HepG2 (cell line): Measurements from ENCODE around the gene FANK1. TPM values are rescaled to one million over a fixed set of nuclear protein-coding genes. Genes with fewer than 3 reads are reported as not detected.

Experiments
- ARNTL ChIP-seq: sonication (generic); formaldehyde crosslinking; IDR thresholded peaks from 2 replicates; pipeline ENCODE4 v1.4.0; 2020; ENCODE audit warnings: mild to moderate bottlenecking, missing genetic modification reagents
- ATF7-NPFF ChIP-seq: sonication (generic); formaldehyde crosslinking; IDR thresholded peaks from 2 replicates; pipeline ENCODE4 v1.8.1; 2023; ENCODE audit warnings: mild to moderate bottlenecking, low read depth, missing genetic modification reagents, moderate library complexity
- ELF1 ChIP-seq: sonication (generic); formaldehyde crosslinking; IDR thresholded peaks from 2 replicates; pipeline ENCODE4 v1.4.0; 2020; ENCODE audit warnings: missing genetic modification reagents
- FLYWCH1 ChIP-seq: sonication (generic); formaldehyde crosslinking; IDR thresholded peaks from 2 replicates; pipeline ENCODE4 v1.8.1; 2023; ENCODE audit warnings: mild to moderate bottlenecking, missing genetic modification reagents
- KAT8 ChIP-seq: IDR thresholded peaks from 2 replicates; pipeline ENCODE4 v1.6.1; 2016; ENCODE audit warnings: missing genetic modification reagents, missing compliant biosample characterization
- LCORL ChIP-seq, 2 experiments: fragments of 450-650 bp in 1 of 2; sonication (generic) in 1 of 2; formaldehyde crosslinking in 1 of 2; IDR thresholded peaks; 2 replicates each; pipeline versions ENCODE4 v1.5.0 to v1.6.1; 2017 to 2020; ENCODE audit warnings: antibody characterized with exemption in 1 of 2, missing genetic modification reagents in 1 of 2
- MIER3 ChIP-seq: IDR thresholded peaks from 2 replicates; pipeline ENCODE4 v1.6.1; 2016; ENCODE audit warnings: missing compliant biosample characterization, borderline replicate concordance
- MLLT10 ChIP-seq: sonication (generic); formaldehyde crosslinking; IDR thresholded peaks from 2 replicates; pipeline ENCODE4 v1.4.0; 2020; ENCODE audit warnings: missing genetic modification reagents
- MZF1 ChIP-seq: sonication (generic); formaldehyde crosslinking; IDR thresholded peaks from 2 replicates; pipeline ENCODE4 v1.8.1; 2023; ENCODE audit warnings: mild to moderate bottlenecking, missing genetic modification reagents, borderline replicate concordance
- NFIC ChIP-seq: IDR thresholded peaks from 2 replicates; pipeline ENCODE4 v1.6.1; 2012; ENCODE audit warnings: mild to moderate bottlenecking, low read length, inconsistent platforms
- SIX1 ChIP-seq: sonication (generic); formaldehyde crosslinking; IDR thresholded peaks from 2 replicates; pipeline ENCODE4 v1.4.0; 2020; ENCODE audit warnings: missing genetic modification reagents, borderline replicate concordance
- SYNCRIP ChIP-seq: fragments of 200-400 bp; formaldehyde crosslinking; IDR thresholded peaks from 2 replicates; pipeline ENCODE4 v1.6.1; 2018; ENCODE audit warnings: mild to moderate bottlenecking, low read depth, low read length; ENCODE audit not compliant: insufficient read depth
- ZNF121 ChIP-seq: sonication (generic); formaldehyde crosslinking; IDR thresholded peaks from 2 replicates; pipeline ENCODE4 v1.5.0; 2020; ENCODE audit warnings: mild to moderate bottlenecking, missing genetic modification reagents
- ZNF205 ChIP-seq: IDR thresholded peaks from 2 replicates; pipeline ENCODE4 v1.6.1; 2018; ENCODE audit warnings: missing biosample characterization, missing genetic modification reagents
- ZNF619 ChIP-seq: sonication (generic); formaldehyde crosslinking; IDR thresholded peaks from 2 replicates; pipeline ENCODE4 v1.4.0; 2020; ENCODE audit warnings: mild to moderate bottlenecking, missing genetic modification reagents
- ZNF841 ChIP-seq: sonication (generic); formaldehyde crosslinking; IDR thresholded peaks from 2 replicates; pipeline ENCODE4 v1.8.1; 2023; ENCODE audit warnings: missing genetic modification reagents, borderline replicate concordance
- polyA plus RNA-seq, 8 experiments: library from polyadenylated mRNA; depleted of rRNA in 3 of 8; stranded (reverse) in 7 of 8; unstranded in 1 of 8; fragments of >200 nt; fragmentation: Illumina TruSeq in 4 of 8; extraction: Trizol in 4 of 8; gene quantifications; 2 replicates each; pipeline versions ENCODE4 v1.2.1 to v1.2.3, GENCODE V29; 2011 to 2016; ENCODE audit warnings: low read depth in 4 of 8, missing spikeins in 1 of 8, mixed read lengths in 1 of 8; ENCODE audit not compliant: insufficient read depth in 1 of 8
- total RNA-seq, 5 experiments: library from RNA; depleted of rRNA; stranded (reverse); fragments of >200 nt; fragmentation: Illumina TruSeq; extraction: Trizol; gene quantifications; 2 replicates each; pipeline ENCODE4 v1.2.3, GENCODE V29; 2016; ENCODE audit warnings: low read depth in 1 of 5
- TF ChIP-seq, protein P1 (sequence below): sonication (generic); formaldehyde crosslinking; IDR thresholded peaks from 2 replicates; pipeline ENCODE4 v1.4.0; 2020; ENCODE audit warnings: missing genetic modification reagents
- TF ChIP-seq, protein P2 (sequence below), 2 experiments: IDR thresholded peaks; 2 replicates each; pipeline ENCODE4 v1.6.1; 2011 to 2012; ENCODE audit warnings: low read length in 2 of 2, borderline replicate concordance in 1 of 2, low read depth in 1 of 2, mild to moderate bottlenecking in 1 of 2, moderate library complexity in 1 of 2
- TF ChIP-seq, protein P3 (sequence below): sonication (generic); formaldehyde crosslinking; IDR thresholded peaks from 2 replicates; pipeline ENCODE4 v1.5.0; 2020; ENCODE audit warnings: mild to moderate bottlenecking, missing genetic modification reagents
- TF ChIP-seq, protein P4 (sequence below): sonication (generic); formaldehyde crosslinking; IDR thresholded peaks from 2 replicates; pipeline ENCODE4 v1.8.0; 2022; ENCODE audit warnings: mild to moderate bottlenecking, missing genetic modification reagents, moderate library complexity
- TF ChIP-seq, protein P5 (sequence below): IDR thresholded peaks from 2 replicates; pipeline ENCODE4 v1.6.1; 2018; ENCODE audit warnings: missing genetic modification reagents

FANK1 gene
- total and polyA plus RNA-seq, 2 of the 13 experiments (the other 11 are each of a cell fraction or from before 2014, with no cell fraction given): 0.22 TPM; not detected in 1

DNA sequence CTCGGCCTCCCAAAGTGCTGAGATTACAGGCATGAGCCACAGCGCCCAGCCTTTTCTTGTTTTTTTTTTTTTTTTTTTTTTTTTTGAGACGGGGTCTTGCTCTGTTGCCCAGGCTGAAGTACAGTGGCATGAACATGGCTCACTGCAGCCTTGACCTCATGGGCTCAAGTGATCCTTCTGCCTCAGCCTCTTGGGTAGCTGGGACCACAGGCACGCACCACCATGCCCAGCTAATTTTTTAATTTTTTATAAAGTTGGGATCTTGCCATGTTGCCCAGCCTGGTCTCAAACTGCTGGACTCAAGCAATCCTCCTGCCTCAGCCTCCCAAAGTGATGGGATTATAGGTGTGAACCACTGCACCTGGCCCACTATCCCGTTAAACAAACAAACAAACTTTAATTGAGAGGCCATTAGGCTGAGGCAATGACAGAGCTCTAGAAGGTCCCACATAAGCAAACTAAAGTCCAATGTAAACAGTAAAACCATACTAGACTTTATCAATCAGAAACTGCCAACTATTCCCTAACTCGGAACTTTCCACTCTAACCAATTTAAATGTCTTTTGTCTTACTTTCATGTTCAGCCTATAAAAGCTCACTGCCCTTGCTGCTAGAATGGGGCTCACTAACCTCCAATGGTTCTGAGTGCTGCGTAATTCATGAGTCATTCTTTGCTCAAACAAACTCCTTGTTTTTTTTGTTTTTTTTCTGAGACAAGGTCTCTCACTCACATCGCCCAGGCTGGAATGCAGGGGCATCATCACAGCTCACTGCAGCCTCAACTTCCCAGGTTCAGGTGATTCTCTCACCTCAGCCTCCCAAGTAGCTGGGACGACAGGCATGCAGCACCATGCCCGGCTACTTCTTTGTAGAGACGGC, 17.2 kb upstream of the FANK1 start (continued):
- TF ChIP-seq, protein P1, sequence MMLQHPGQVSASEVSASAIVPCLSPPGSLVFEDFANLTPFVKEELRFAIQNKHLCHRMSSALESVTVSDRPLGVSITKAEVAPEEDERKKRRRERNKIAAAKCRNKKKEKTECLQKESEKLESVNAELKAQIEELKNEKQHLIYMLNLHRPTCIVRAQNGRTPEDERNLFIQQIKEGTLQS: 0 out of 2 replicates have a peak, but pooled peaks have one; percentile 55
- no peak for TF ChIP-seq ARNTL (CRISPR knock-in tag)
- no peak for TF ChIP-seq ZNF205 (CRISPR knock-in tag)
- TF ChIP-seq ELF1 (CRISPR knock-in tag): no peak
- no peak for TF ChIP-seq MZF1 (CRISPR knock-in tag)
- no peak for TF ChIP-seq SIX1
- TF ChIP-seq, protein P2, sequence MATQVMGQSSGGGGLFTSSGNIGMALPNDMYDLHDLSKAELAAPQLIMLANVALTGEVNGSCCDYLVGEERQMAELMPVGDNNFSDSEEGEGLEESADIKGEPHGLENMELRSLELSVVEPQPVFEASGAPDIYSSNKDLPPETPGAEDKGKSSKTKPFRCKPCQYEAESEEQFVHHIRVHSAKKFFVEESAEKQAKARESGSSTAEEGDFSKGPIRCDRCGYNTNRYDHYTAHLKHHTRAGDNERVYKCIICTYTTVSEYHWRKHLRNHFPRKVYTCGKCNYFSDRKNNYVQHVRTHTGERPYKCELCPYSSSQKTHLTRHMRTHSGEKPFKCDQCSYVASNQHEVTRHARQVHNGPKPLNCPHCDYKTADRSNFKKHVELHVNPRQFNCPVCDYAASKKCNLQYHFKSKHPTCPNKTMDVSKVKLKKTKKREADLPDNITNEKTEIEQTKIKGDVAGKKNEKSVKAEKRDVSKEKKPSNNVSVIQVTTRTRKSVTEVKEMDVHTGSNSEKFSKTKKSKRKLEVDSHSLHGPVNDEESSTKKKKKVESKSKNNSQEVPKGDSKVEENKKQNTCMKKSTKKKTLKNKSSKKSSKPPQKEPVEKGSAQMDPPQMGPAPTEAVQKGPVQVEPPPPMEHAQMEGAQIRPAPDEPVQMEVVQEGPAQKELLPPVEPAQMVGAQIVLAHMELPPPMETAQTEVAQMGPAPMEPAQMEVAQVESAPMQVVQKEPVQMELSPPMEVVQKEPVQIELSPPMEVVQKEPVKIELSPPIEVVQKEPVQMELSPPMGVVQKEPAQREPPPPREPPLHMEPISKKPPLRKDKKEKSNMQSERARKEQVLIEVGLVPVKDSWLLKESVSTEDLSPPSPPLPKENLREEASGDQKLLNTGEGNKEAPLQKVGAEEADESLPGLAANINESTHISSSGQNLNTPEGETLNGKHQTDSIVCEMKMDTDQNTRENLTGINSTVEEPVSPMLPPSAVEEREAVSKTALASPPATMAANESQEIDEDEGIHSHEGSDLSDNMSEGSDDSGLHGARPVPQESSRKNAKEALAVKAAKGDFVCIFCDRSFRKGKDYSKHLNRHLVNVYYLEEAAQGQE (IDR thresholded peaks at IDR 0.05; ENCODE audit: borderline replicate concordance in 1 of 2, low read depth in 1 of 2, low read length in 2 of 2): no peak
- TF ChIP-seq NFIC: no peak
- TF ChIP-seq, protein P3, sequence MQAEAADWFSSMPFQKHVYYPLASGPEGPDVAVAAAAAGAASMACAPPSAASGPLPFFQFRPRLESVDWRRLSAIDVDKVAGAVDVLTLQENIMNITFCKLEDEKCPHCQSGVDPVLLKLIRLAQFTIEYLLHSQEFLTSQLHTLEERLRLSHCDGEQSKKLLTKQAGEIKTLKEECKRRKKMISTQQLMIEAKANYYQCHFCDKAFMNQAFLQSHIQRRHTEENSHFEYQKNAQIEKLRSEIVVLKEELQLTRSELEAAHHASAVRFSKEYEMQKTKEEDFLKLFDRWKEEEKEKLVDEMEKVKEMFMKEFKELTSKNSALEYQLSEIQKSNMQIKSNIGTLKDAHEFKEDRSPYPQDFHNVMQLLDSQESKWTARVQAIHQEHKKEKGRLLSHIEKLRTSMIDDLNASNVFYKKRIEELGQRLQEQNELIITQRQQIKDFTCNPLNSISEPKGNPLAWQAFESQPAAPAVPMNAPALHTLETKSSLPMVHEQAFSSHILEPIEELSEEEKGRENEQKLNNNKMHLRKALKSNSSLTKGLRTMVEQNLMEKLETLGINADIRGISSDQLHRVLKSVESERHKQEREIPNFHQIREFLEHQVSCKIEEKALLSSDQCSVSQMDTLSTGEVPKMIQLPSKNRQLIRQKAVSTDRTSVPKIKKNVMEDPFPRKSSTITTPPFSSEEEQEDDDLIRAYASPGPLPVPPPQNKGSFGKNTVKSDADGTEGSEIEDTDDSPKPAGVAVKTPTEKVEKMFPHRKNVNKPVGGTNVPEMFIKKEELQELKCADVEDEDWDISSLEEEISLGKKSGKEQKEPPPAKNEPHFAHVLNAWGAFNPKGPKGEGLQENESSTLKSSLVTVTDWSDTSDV (CRISPR knock-in tag): no peak
- TF ChIP-seq SYNCRIP: no peak
- TF ChIP-seq, protein P4, sequence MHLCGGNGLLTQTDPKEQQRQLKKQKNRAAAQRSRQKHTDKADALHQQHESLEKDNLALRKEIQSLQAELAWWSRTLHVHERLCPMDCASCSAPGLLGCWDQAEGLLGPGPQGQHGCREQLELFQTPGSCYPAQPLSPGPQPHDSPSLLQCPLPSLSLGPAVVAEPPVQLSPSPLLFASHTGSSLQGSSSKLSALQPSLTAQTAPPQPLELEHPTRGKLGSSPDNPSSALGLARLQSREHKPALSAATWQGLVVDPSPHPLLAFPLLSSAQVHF (CRISPR knock-in tag): no peak
- 0 out of 2 replicates have a peak, but pooled peaks have one; percentile 35 for TF ChIP-seq KAT8 (CRISPR knock-in tag)
- no peak for TF ChIP-seq ZNF841
- TF ChIP-seq LCORL (IDR thresholded peaks at IDR 0.05): no peak
- TF ChIP-seq LCORL (CRISPR knock-in tag; IDR thresholded peaks at IDR 0.05): peak; percentile 38; the same call in 1 of the 2 replicates
- no peak for TF ChIP-seq FLYWCH1
- no peak for TF ChIP-seq ATF7-NPFF (CRISPR knock-in tag)
- peak; percentile 88 for TF ChIP-seq ZNF121
- TF ChIP-seq, protein P5, sequence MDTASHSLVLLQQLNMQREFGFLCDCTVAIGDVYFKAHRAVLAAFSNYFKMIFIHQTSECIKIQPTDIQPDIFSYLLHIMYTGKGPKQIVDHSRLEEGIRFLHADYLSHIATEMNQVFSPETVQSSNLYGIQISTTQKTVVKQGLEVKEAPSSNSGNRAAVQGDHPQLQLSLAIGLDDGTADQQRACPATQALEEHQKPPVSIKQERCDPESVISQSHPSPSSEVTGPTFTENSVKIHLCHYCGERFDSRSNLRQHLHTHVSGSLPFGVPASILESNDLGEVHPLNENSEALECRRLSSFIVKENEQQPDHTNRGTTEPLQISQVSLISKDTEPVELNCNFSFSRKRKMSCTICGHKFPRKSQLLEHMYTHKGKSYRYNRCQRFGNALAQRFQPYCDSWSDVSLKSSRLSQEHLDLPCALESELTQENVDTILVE (CRISPR knock-in tag): no peak
- TF ChIP-seq MLLT10: no peak
- no peak for TF ChIP-seq ZNF619 (CRISPR knock-in tag)
- no peak for TF ChIP-seq MIER3 (CRISPR knock-in tag)
